ENCODE measurements around the gene AP1S3. TPM values are rescaled to one million over a fixed set of nuclear protein-coding genes. Genes with fewer than 3 reads are reported as not detected.
A peak's percentile ranks its signal among the peaks of the same experiment; 100 is the strongest.

The AP1S3 gene
- total and polyA plus RNA-seq, 4 donors = 4.6 to 14.2 (median 6.5) TPM

DNA sequence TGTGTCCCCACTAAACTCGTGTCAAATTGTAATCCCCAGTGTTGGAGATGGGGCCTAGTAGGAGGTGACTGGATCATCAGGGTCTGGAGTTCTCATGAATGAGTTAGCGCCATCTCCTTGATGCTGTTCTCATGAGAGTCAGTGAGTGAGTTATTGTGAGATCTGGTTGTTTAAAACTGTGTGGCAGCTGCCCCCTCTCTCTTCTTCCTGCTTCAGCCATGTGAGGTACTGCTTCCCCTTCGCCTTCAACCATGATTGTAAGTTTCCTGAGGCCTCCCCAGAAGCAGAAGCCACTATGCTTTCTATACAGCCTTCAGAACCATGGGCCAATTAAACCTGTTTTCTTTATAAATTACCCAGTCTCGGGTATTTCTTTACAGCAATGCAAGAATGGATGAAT lies 50.4 kb downstream of the AP1S3 start:
- 79 to 87% methylated on average over 4 of the region's 4 CpGs for WGBS, 2 donors
- H3K27ac ChIP-seq (ENCODE audit: low read depth in 1 of 2, low read length in 1 of 2) = no peak overlapping the region
- no peak overlapping the region for H3K4me3 ChIP-seq
- H3K9me3 ChIP-seq (ENCODE audit: control insufficient read depth in 4 of 4, insufficient read depth in 3 of 4, low read length in 3 of 4) = no peaks in the 10 kb centered on the region
- TF ChIP-seq, protein P1, sequence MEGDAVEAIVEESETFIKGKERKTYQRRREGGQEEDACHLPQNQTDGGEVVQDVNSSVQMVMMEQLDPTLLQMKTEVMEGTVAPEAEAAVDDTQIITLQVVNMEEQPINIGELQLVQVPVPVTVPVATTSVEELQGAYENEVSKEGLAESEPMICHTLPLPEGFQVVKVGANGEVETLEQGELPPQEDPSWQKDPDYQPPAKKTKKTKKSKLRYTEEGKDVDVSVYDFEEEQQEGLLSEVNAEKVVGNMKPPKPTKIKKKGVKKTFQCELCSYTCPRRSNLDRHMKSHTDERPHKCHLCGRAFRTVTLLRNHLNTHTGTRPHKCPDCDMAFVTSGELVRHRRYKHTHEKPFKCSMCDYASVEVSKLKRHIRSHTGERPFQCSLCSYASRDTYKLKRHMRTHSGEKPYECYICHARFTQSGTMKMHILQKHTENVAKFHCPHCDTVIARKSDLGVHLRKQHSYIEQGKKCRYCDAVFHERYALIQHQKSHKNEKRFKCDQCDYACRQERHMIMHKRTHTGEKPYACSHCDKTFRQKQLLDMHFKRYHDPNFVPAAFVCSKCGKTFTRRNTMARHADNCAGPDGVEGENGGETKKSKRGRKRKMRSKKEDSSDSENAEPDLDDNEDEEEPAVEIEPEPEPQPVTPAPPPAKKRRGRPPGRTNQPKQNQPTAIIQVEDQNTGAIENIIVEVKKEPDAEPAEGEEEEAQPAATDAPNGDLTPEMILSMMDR (IDR thresholded peaks at IDR 0.05; ENCODE audit: control extremely low read depth, extremely low read depth) = no peak
- no peaks in the 10 kb centered on the region for H3K27me3 ChIP-seq (ENCODE audit: control insufficient read depth in 3 of 3, insufficient read depth in 3 of 3, low read length in 2 of 3)
- no peak overlapping the region for H3K9ac ChIP-seq (ENCODE audit: insufficient read depth in 1 of 2, low read length in 2 of 2)
- ATAC-seq (ENCODE audit: insufficient read depth, low FRiP score) = no peak
- no peaks in the 10 kb centered on the region for H3K4me1 ChIP-seq (ENCODE audit: control insufficient read depth in 5 of 5, insufficient read depth in 5 of 5, low read length in 5 of 5)
- H3K36me3 ChIP-seq (ENCODE audit: control insufficient read depth in 4 of 4, insufficient read depth in 4 of 4, low read length in 4 of 4) = no peaks in the 10 kb centered on the region
- DNase-seq = no peak

DNA sequence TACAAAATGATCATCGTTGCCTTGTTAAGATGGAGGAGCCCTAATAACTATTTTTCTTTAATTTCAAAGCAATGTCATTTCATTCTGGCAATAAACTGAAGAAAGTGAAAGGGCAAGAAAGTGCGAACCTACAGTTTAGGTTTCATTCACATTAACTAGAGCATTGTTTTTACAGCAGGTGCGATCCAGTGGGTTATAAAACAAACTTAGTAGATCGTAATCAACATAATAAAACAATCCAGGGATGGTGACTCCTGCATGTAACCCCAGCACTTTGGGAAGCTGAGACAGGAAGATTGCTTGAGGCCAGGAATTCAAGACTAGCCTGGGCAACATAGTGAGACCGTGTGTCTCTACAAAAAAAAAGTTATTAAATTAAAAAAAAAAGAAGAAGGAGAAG lies 51.1 kb downstream of the AP1S3 start:
- Histone ChIP-seq H3K9ac (ENCODE audit: insufficient read depth in 1 of 2, low read length in 2 of 2) (no peak overlapping the region), H3K9me3 (ENCODE audit: control insufficient read depth in 4 of 4, insufficient read depth in 3 of 4, low read length in 3 of 4) (no peaks in the 10 kb centered on the region), H3K4me3 (no peak overlapping the region), H3K36me3 (ENCODE audit: control insufficient read depth in 4 of 4, insufficient read depth in 4 of 4, low read length in 4 of 4) (no peaks in the 10 kb centered on the region), H3K27ac (ENCODE audit: low read depth in 1 of 2, low read length in 1 of 2) (no peak overlapping the region), H3K4me1 (ENCODE audit: control insufficient read depth in 5 of 5, insufficient read depth in 5 of 5, low read length in 5 of 5) (no peaks in the 10 kb centered on the region), H3K27me3 (ENCODE audit: control insufficient read depth in 3 of 3, insufficient read depth in 3 of 3, low read length in 2 of 3) (no peaks in the 10 kb centered on the region)
- DNase-seq (no peak), ATAC-seq (ENCODE audit: insufficient read depth, low FRiP score) (no peak)
- TF ChIP-seq, protein P1 (IDR thresholded peaks at IDR 0.05; ENCODE audit: control extremely low read depth, extremely low read depth) = no peak
- 92 to 95% methylated on average over 5 of the region's 5 CpGs for WGBS, 2 donors

DNA sequence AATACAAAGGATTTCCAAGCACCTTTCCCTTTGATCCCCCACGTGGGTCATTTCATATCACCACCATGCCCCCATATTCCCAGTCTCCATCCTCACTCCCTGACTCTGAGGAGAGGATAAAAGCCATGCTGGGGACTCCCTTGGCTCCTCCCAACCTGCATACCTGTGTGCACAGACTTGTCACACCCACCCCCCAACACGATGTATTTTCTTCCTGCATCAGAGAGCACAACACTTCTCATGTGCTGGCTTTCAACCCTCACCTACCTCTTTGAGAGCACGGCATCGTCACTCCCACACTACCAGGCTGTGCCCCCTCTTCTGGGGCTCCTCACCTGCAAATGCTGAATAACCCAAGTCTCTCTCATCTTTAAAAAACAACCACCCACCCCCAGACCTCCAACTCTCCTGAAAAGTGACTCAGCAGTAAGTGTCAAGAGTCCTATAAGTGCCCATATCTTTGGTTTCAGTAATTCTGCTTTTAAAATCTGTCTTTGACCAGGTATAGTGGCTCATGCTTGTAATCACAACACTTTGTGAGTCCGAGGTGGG lies 53.1 kb downstream of the AP1S3 start:
- Histone ChIP-seq H3K27ac (ENCODE audit: low read depth in 1 of 2, low read length in 1 of 2) (peak overlapping the region in 1 of 2 donors; percentile 40), H3K9ac (ENCODE audit: insufficient read depth in 1 of 2, low read length in 2 of 2) (no peak overlapping the region), H3K4me3 (no peak overlapping the region), H3K9me3 (ENCODE audit: control insufficient read depth in 4 of 4, insufficient read depth in 3 of 4, low read length in 3 of 4) (no peaks in the 10 kb centered on the region), H3K36me3 (ENCODE audit: control insufficient read depth in 4 of 4, insufficient read depth in 4 of 4, low read length in 4 of 4) (no peaks in the 10 kb centered on the region), H3K27me3 (ENCODE audit: control insufficient read depth in 3 of 3, insufficient read depth in 3 of 3, low read length in 2 of 3) (no peaks in the 10 kb centered on the region), H3K4me1 (ENCODE audit: control insufficient read depth in 5 of 5, insufficient read depth in 5 of 5, low read length in 5 of 5) (no peaks in the 10 kb centered on the region)
- TF ChIP-seq, protein P1 (IDR thresholded peaks at IDR 0.05; ENCODE audit: control extremely low read depth, extremely low read depth) = no peak
- ATAC-seq (ENCODE audit: insufficient read depth, low FRiP score) (no peak), DNase-seq (no peak)
- 76 to 92% methylated on average over 5 of the region's 5 CpGs for WGBS, 2 donors

DNA sequence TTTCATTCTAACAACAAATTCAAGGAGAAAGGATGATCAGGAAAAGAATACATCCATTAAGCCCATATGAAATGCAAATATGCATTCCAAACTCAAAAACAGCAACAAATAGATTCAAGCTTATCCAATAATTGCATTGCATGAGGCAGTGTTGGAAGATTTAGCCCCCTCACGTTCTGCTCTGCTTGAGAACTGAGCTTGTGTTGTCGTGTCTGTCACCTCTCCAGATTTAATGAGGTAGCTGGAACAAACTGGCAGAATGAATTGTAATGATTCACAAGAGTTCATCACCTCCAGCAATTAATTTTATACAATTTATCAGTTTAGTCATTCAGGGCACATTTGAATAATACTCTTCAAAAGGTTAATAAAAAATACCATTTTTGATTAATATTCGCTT lies 54.8 kb downstream of the AP1S3 start:
- TF ChIP-seq, protein P1 (IDR thresholded peaks at IDR 0.05; ENCODE audit: control extremely low read depth, extremely low read depth) = no peak
- no peak overlapping the region for H3K9ac ChIP-seq (ENCODE audit: insufficient read depth in 1 of 2, low read length in 2 of 2)
- no peak overlapping the region for H3K27ac ChIP-seq (ENCODE audit: low read depth in 1 of 2, low read length in 1 of 2)
- H3K9me3 ChIP-seq (ENCODE audit: control insufficient read depth in 4 of 4, insufficient read depth in 3 of 4, low read length in 3 of 4) = no peaks in the 10 kb centered on the region
- ATAC-seq (ENCODE audit: insufficient read depth, low FRiP score) (no peak), DNase-seq (no peak)
- no peaks in the 10 kb centered on the region for H3K4me1 ChIP-seq (ENCODE audit: control insufficient read depth in 5 of 5, insufficient read depth in 5 of 5, low read length in 5 of 5)
- H3K27me3 ChIP-seq (ENCODE audit: control insufficient read depth in 3 of 3, insufficient read depth in 3 of 3, low read length in 2 of 3) = no peaks in the 10 kb centered on the region
- H3K4me3 ChIP-seq = no peak overlapping the region
- 85 to 93% methylated on average over 3 of the region's 3 CpGs for WGBS, 2 donors
- no peaks in the 10 kb centered on the region for H3K36me3 ChIP-seq (ENCODE audit: control insufficient read depth in 4 of 4, insufficient read depth in 4 of 4, low read length in 4 of 4)

Data from lung (tissue), 12 donors.